Body of pancreas (tissue), 4 donors: ENCODE results near the gene PHOX2A.

Experiments
- POLR2A ChIP-seq, 3 donors: fragments of 450-650 bp; IDR thresholded peaks; one replicate each; pipeline ENCODE4 v1.6.1; 2016; ENCODE audit warnings: antibody characterized with exemption in 3 of 3, mild to moderate bottlenecking in 2 of 3
- TF ChIP-seq, protein P1 (sequence below), 7 experiments: fragments of 450-650 bp in 4 of 7; fragments of 200-600 bp in 3 of 7; sonication (generic) in 3 of 7; IDR thresholded peaks; one replicate each; pipeline ENCODE4 v1.5.1; 2016 to 2019; ENCODE audit warnings: antibody characterized with exemption in 7 of 7

DNA sequence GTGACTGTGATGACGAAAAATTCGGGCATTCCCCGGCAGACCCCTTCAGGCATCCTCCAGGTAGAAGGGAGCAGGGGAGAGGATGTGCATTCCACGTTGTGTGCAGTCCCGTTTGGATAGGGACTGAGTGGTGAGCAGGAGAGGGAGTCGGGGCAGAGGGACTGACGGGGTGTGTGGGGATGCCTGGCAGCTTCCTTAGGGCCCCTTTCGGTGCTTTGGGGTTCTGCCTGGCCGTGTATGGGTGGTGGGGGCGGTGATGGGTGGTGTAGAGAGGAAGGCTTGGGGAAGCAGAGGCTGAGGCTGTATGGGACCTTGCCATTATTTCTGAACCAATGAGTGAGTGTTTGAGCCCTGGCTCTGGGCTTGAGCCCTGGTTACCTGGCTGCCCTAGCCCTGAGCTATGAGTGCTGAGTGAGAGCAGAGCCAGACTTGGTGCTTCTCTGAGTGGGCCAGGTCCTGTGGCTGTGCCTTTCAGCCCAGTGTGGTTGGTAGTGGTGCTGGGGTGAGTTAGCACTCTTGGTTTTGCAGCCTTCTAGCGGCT, 18.5 kb downstream of the PHOX2A start:
- no peak for TF ChIP-seq POLR2A (IDR thresholded peaks at IDR 0.05)
- TF ChIP-seq, protein P1, sequence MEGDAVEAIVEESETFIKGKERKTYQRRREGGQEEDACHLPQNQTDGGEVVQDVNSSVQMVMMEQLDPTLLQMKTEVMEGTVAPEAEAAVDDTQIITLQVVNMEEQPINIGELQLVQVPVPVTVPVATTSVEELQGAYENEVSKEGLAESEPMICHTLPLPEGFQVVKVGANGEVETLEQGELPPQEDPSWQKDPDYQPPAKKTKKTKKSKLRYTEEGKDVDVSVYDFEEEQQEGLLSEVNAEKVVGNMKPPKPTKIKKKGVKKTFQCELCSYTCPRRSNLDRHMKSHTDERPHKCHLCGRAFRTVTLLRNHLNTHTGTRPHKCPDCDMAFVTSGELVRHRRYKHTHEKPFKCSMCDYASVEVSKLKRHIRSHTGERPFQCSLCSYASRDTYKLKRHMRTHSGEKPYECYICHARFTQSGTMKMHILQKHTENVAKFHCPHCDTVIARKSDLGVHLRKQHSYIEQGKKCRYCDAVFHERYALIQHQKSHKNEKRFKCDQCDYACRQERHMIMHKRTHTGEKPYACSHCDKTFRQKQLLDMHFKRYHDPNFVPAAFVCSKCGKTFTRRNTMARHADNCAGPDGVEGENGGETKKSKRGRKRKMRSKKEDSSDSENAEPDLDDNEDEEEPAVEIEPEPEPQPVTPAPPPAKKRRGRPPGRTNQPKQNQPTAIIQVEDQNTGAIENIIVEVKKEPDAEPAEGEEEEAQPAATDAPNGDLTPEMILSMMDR (IDR thresholded peaks at IDR 0.05), result no peak
